Erythroblast (primary cell): ENCODE data around the gene LCAT.

Source experiments
- GATA1 ChIP-seq: IDR thresholded peaks from 2 replicates; pipeline ENCODE4 v1.6.1; 2011; ENCODE audit warnings: low read depth, mild to moderate bottlenecking, control low read depth, low read length, moderate library complexity
- POLR2A ChIP-seq: IDR thresholded peaks from 2 replicates; pipeline ENCODE4 v1.6.1; 2011; ENCODE audit warnings: mild to moderate bottlenecking, low read length

DNA sequence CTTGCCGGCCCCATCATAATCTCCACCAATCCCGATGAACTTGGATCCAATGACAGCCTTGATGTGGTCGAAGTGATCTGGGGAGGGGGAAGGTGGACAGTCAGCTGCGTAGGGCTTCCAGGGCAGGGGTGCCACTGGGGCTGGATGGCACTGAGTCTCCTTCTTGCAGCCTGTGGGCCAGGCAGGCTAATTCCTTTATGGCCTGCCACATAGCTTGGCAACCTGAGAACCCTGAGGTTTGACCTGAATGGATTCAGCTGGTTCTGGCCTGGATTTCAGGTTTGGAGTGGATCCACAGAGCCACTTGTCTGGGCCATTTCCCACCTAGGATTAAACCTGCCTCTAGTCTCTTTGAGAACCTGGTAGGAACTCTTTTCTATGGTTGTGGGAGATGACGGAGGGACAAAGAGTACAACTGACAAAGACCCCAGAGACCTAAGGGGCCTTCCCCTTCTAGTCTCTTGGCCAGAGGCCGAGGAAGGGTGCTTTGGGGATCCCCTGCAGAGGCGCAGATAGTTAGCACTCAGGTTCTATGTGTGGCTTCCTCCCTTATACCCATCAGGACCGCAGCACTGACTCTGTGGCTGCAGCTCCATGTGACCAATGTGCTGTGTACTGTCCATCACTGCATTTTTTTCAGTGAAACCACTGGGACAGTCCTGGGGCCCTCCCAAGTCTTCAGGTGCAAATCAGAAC lies 45.5 kb upstream of the LCAT start:
- TF ChIP-seq POLR2A (no peak), GATA1 (no peak)
